Mesenchymal stem cell (in vitro differentiated cells and primary cell): Measurements from ENCODE around the gene CD44.

Experiments used
- DNase-seq: peaks from one replicate; pipeline ENCODE4 v3.0.0-alpha.2; 2013
- H2AFZ ChIP-seq: one replicate; pipeline ENCODE4 v1.6.1; 2013; ENCODE audit warnings: low read depth, mild to moderate bottlenecking, control low read depth, inconsistent platforms, low read length, moderate library complexity
- H2AK5ac ChIP-seq: 2 replicates; pipeline ENCODE4 v1.6.1; 2013; ENCODE audit warnings: low read length, moderate library complexity, mild to moderate bottlenecking, inconsistent platforms; ENCODE audit not compliant: severe bottlenecking
- H2BK120ac ChIP-seq: one replicate; pipeline ENCODE4 v1.6.1; 2013; ENCODE audit warnings: low read depth, mild to moderate bottlenecking, inconsistent platforms, low read length, moderate library complexity
- H2BK12ac ChIP-seq, 2 experiments: one replicate each; pipeline ENCODE4 v1.6.1; 2013; ENCODE audit warnings: inconsistent platforms in 2 of 2, low read length in 2 of 2, mild to moderate bottlenecking in 2 of 2, moderate library complexity in 2 of 2, control low read depth in 1 of 2
- H2BK15ac ChIP-seq: one replicate; pipeline ENCODE4 v1.6.1; 2013; ENCODE audit warnings: mild to moderate bottlenecking, low read depth, inconsistent platforms; ENCODE audit not compliant: poor library complexity, severe bottlenecking
- H2BK5ac ChIP-seq: 2 replicates; pipeline ENCODE4 v1.6.1; 2013; ENCODE audit warnings: low read depth, mild to moderate bottlenecking, low read length, control low read depth, inconsistent platforms; ENCODE audit not compliant: poor library complexity, severe bottlenecking
- H3K14ac ChIP-seq, 2 experiments: one replicate each; pipeline ENCODE4 v1.6.1; 2013; ENCODE audit warnings: inconsistent platforms in 2 of 2, low read length in 2 of 2, control low read depth in 1 of 2, mild to moderate bottlenecking in 1 of 2, moderate library complexity in 1 of 2
- H3K18ac ChIP-seq, 2 experiments: one replicate each; pipeline ENCODE4 v1.6.1; 2013; ENCODE audit warnings: inconsistent platforms in 2 of 2, low read length in 2 of 2, control low read depth in 1 of 2, low read depth in 1 of 2, mild to moderate bottlenecking in 1 of 2
- H3K23ac ChIP-seq, 2 experiments: one replicate each; pipeline ENCODE4 v1.6.1; 2013; ENCODE audit warnings: inconsistent platforms in 2 of 2, low read length in 2 of 2, mild to moderate bottlenecking in 2 of 2, moderate library complexity in 2 of 2, control low read depth in 1 of 2
- H3K27ac ChIP-seq: 2 replicates; pipeline ENCODE4 v1.5.1; 2013; ENCODE audit warnings: mild to moderate bottlenecking, moderate library complexity, low read length, control low read depth, inconsistent platforms; ENCODE audit not compliant: poor library complexity, severe bottlenecking
- H3K27me3 ChIP-seq, 2 experiments: 2 replicates each; pipeline versions ENCODE4 v1.6.1 to v1.7.0; 2013; ENCODE audit warnings: low read length in 2 of 2, mild to moderate bottlenecking in 2 of 2, moderate library complexity in 2 of 2, control low read depth in 1 of 2, inconsistent platforms in 1 of 2; ENCODE audit not compliant: control insufficient read depth in 1 of 2, insufficient read depth in 1 of 2
- H3K36me3 ChIP-seq, 2 experiments: 2 replicates each; pipeline versions ENCODE4 v1.6.1 to v1.7.0; 2013; ENCODE audit warnings: low read length in 2 of 2, control low read depth in 1 of 2, inconsistent platforms in 1 of 2, low read depth in 1 of 2, mild to moderate bottlenecking in 1 of 2; ENCODE audit not compliant: insufficient read depth in 2 of 2, control insufficient read depth in 1 of 2
- H3K4ac ChIP-seq, 2 experiments: one replicate each; pipeline ENCODE4 v1.6.1; 2013; ENCODE audit warnings: inconsistent platforms in 2 of 2, low read length in 2 of 2, mild to moderate bottlenecking in 2 of 2, moderate library complexity in 2 of 2, control low read depth in 1 of 2, low read depth in 1 of 2
- H3K4me1 ChIP-seq: 2 replicates; pipeline ENCODE4 v1.6.1; 2013; ENCODE audit warnings: low read depth, low read length, control low read depth; ENCODE audit not compliant: control insufficient read depth, insufficient read depth
- H3K4me2 ChIP-seq: 2 replicates; pipeline ENCODE4 v1.6.1; 2013; ENCODE audit warnings: low read length, mild to moderate bottlenecking, inconsistent platforms; ENCODE audit not compliant: poor library complexity, severe bottlenecking
- H3K4me3 ChIP-seq, 2 experiments: 2 replicates each; pipeline versions ENCODE4 v1.5.1 to v1.7.0; 2013; ENCODE audit warnings: low read length in 2 of 2, mild to moderate bottlenecking in 2 of 2, control low read depth in 1 of 2, low read depth in 1 of 2; ENCODE audit not compliant: insufficient read depth in 1 of 2
- H3K79me1 ChIP-seq: replicated peaks from 2 replicates; pipeline ENCODE4 v1.6.1; 2013; ENCODE audit warnings: mild to moderate bottlenecking, control low read depth, low read length, inconsistent platforms; ENCODE audit not compliant: poor library complexity, severe bottlenecking
- H3K9ac ChIP-seq: 2 replicates; pipeline ENCODE4 v1.7.0; 2013; ENCODE audit warnings: mild to moderate bottlenecking, low read length, moderate library complexity
- H3K9me3 ChIP-seq: 2 replicates; pipeline ENCODE4 v1.7.0; 2013; ENCODE audit warnings: mild to moderate bottlenecking, low read length; ENCODE audit not compliant: control insufficient read depth
- H4K8ac ChIP-seq: one replicate; pipeline ENCODE4 v1.6.1; 2013; ENCODE audit warnings: inconsistent platforms, mild to moderate bottlenecking, low read length, moderate library complexity
- H4K91ac ChIP-seq: one replicate; pipeline ENCODE4 v1.6.1; 2013; ENCODE audit warnings: mild to moderate bottlenecking, low read length, inconsistent platforms
- WGBS: methylation state at CpG from one replicate; pipeline ENCODE4 v1.1.7; 2013; ENCODE audit warnings: mixed read lengths; 5-methylcytosine and 5-hydroxymethylcytosine counted together

The CD44 gene

DNA sequence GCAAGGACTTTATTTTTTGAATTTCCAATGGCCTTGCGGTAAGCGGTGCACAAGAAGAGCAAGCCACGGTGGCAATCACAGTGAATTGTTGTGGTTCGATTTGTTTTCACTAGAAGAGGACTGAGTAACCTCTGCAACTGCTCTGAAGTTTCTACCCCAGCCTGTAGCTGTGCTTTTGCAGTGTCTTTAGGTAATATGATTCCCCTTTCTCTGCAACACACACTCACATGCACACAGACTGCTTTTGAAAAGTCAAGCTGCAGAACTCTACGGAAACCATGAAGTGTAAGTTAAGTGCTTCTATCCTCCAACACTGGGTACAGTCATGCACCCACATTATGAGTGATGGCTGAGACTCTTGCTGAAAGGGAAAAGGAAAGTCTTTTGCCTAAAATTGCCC, 38.4 kb downstream of the CD44 start:
- H2BK5ac ChIP-seq, result no peak overlapping the region
- WGBS, result 93% methylated on average over 5 of the region's 5 CpGs

DNA sequence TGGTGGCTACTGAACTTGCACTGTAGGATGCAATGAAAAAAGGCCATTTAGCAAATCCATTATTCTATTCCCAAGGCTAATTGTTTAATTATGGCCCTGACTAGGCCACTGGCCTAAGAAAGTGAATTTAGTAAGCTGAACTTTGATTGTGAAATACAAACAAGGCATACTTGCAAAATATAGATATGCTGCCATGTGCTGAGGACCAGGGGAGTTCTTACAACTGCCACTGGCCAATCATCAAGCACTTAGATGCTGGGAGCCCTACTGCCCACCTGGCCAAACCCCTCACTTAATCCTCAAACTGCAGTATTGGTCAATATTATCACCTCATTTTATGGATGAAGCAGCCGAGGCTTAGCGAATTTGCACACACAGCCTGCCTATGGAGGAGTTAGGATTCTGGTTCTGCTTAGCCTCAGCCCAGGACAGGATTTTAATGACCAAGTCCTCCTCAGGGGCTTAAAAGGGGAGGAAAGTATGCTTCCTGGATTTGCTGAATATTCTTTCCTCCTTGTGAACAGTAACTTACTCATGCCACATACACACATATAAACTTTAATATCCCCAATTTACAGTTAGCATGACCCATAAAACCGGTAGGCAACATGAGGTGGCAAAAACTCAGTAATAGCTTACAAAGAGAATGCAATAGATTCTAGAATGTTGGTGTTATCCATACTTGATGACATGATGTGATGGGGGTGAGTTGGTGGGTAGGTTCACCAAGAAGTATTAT, 39.3 kb downstream of the CD44 start:
- no peak for DNase-seq
- Histone ChIP-seq H3K27me3 (no peaks in the 10 kb centered on the region), H3K14ac (no peak overlapping the region), H3K27ac (no peak overlapping the region), H3K9ac (peak overlapping the region; percentile 74), H2BK15ac (no peak overlapping the region), H2BK5ac (no peak overlapping the region), H2AFZ (no peak overlapping the region), H2BK12ac (no peak overlapping the region), H3K4me2 (no peak overlapping the region), H4K91ac (no peak overlapping the region), H3K4me3 (peak overlapping the region in 1 of 2 experiments; percentile 18), H3K4ac (no peak overlapping the region), H3K4me1 (peaks cover 8% of the 10 kb centered on the region), H2AK5ac (no peak overlapping the region), H3K36me3 (peaks cover 10 to 88% of the 10 kb centered on the region in 2 experiments), H3K23ac (no peak overlapping the region), H3K79me1 (peaks cover 7% of the 10 kb centered on the region), H3K9me3 (no peaks in the 10 kb centered on the region), H4K8ac (peak overlapping the region; percentile 0), H2BK120ac (no peak overlapping the region), H3K18ac (peak overlapping the region in 1 of 2 experiments; percentile 1)
- 96% methylated on average over 3 of the region's 3 CpGs for WGBS

More for the DNA sequence above, 38.4 kb downstream of the CD44 start:
- Histone ChIP-seq H3K27ac (no peak overlapping the region), H3K27me3 (no peaks in the 10 kb centered on the region), H2BK15ac (no peak overlapping the region), H3K18ac (no peak overlapping the region), H2AK5ac (no peak overlapping the region), H3K23ac (no peak overlapping the region), H3K4me1 (peaks cover 10% of the 10 kb centered on the region), H3K36me3 (peaks cover 10 to 88% of the 10 kb centered on the region in 2 experiments), H3K14ac (no peak overlapping the region), H4K8ac (no peak overlapping the region), H4K91ac (no peak overlapping the region), H2BK12ac (peak overlapping the region in 1 of 2 experiments; percentile 18), H2BK120ac (no peak overlapping the region), H3K9me3 (no peaks in the 10 kb centered on the region), H3K4me2 (no peak overlapping the region), H3K9ac (peak overlapping the region; percentile 74), H2AFZ (no peak overlapping the region), H3K4me3 (no peak overlapping the region), H3K4ac (no peak overlapping the region), H3K79me1 (peaks cover 5% of the 10 kb centered on the region)
- DNase-seq, result peak; percentile 62

DNA sequence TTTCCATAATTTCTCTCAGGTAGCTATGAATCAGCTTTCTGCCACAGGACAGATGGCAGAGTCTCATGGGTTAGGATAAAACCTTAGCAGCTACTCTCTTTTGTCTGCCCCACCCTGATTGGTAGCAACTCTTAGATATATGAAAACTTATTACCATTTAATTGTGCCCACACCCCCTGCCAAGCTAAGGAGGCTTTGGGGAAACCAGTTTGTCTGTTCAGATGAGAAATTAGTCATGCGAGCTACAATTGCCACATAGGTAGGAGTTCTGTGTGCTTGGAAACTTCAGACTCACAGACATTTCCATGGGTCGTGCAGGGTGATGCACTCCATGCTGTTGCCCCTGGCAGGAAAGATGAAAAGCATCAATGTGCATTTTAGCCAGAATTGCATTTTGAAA, 39.9 kb downstream of the CD44 start:
- Histone ChIP-seq H2BK15ac (no peak overlapping the region), H3K23ac (no peak overlapping the region)
- WGBS, result 91% methylated on average over 2 of the region's 2 CpGs

DNA sequence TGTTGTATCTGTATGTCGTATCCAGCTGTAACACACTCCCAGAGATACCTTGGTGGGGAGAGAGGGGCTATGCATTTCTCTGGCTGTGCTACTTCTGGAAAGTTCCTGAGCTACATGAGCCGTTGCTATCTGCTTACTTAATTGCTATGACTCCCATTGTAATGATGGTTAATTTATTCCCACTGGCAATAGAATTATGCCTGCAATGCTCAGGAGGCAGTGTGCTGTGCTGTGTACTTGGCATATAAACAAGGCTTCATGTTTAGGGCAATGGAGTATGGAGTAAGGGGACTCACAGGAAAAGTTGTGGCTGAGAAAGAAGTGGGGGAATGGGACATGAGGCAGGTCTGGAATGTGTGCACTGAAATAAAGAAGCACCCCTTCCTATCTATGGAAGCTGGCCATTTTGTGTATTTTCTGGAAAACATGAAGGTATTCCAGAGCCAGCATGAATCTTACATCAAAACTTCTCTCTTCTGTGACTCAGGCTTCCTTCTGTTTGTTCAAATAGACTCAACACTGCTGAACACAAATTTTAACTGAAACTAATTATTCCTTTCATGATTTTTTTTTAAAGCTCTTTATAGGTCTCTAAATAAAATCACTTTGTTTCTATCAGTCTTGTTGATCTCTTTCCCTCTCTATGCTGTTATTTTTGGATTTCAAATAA, 40.6 kb downstream of the CD44 start:
- no peak overlapping the region for H2BK5ac ChIP-seq
- H3K4me2 ChIP-seq, result no peak overlapping the region
- WGBS, result 83% methylated on average over 2 of the region's 2 CpGs

More for the DNA sequence above, 39.9 kb downstream of the CD44 start:
- H3K27ac ChIP-seq, result no peak overlapping the region
- no peaks in the 10 kb centered on the region for H3K9me3 ChIP-seq
- H2AFZ ChIP-seq, result no peak overlapping the region
- H3K4ac ChIP-seq, result no peak overlapping the region
- H3K36me3 ChIP-seq, result peaks cover 10 to 88% of the 10 kb centered on the region in 2 experiments
- peak overlapping the region; percentile 45 to 57 for H2BK12ac ChIP-seq
- peak overlapping the region; percentile 74 for H3K9ac ChIP-seq
- H2AK5ac ChIP-seq, result no peak overlapping the region
- H4K91ac ChIP-seq, result no peak overlapping the region
- DNase-seq, result peak; percentile 65
- peak overlapping the region in 1 of 2 experiments; percentile 72 for H3K18ac ChIP-seq
- no peak overlapping the region for H2BK5ac ChIP-seq
- no peak overlapping the region for H2BK120ac ChIP-seq
- peak overlapping the region in 1 of 2 experiments; percentile 34 for H3K4me3 ChIP-seq
- H4K8ac ChIP-seq, result no peak overlapping the region
- H3K27me3 ChIP-seq, result no peaks in the 10 kb centered on the region
- H3K4me2 ChIP-seq, result no peak overlapping the region
- peaks cover 7% of the 10 kb centered on the region for H3K79me1 ChIP-seq
- peaks cover 8% of the 10 kb centered on the region for H3K4me1 ChIP-seq
- H3K14ac ChIP-seq, result peak overlapping the region in 1 of 2 experiments; percentile 42

More for the DNA sequence above, 40.6 kb downstream of the CD44 start:
- peak overlapping the region; percentile 74 for H3K9ac ChIP-seq
- DNase-seq, result no peak
- H2BK120ac ChIP-seq, result no peak overlapping the region
- no peak overlapping the region for H3K4ac ChIP-seq
- peaks cover 9% of the 10 kb centered on the region for H3K79me1 ChIP-seq
- no peak overlapping the region for H2BK15ac ChIP-seq
- peak overlapping the region in 1 of 2 experiments; percentile 57 for H2BK12ac ChIP-seq
- no peaks in the 10 kb centered on the region for H3K9me3 ChIP-seq
- H3K4me1 ChIP-seq, result peaks cover 5% of the 10 kb centered on the region
- peak overlapping the region in 1 of 2 experiments; percentile 37 for H3K4me3 ChIP-seq
- H3K27ac ChIP-seq, result peak overlapping the region; percentile 22
- no peak overlapping the region for H2AK5ac ChIP-seq
- H3K36me3 ChIP-seq, result peaks cover 10 to 88% of the 10 kb centered on the region in 2 experiments
- H3K23ac ChIP-seq, result peak overlapping the region in 1 of 2 experiments; percentile 23
- no peak overlapping the region for H2AFZ ChIP-seq
- H3K18ac ChIP-seq, result peak overlapping the region in 1 of 2 experiments; percentile 30
- H4K91ac ChIP-seq, result no peak overlapping the region
- H4K8ac ChIP-seq, result no peak overlapping the region
- H3K14ac ChIP-seq, result no peak overlapping the region
- H3K27me3 ChIP-seq, result no peaks in the 10 kb centered on the region
